Endodermal cell (in vitro differentiated cells): Measurements from ENCODE around the gene ABLIM3. TPM values are rescaled to one million over a fixed set of nuclear protein-coding genes. Genes with fewer than 3 reads are reported as not detected.

ENCODE experiments used
- DNase-seq: peaks from one replicate; pipeline ENCODE4 v3.0.0-alpha.2; 2017
- H3K27ac ChIP-seq: 2 replicates; pipeline ENCODE4 v1.5.1; 2013; ENCODE audit warnings: mild to moderate bottlenecking, low read depth, low read length, moderate library complexity
- H3K27me3 ChIP-seq: 2 replicates; pipeline ENCODE4 v1.6.1; 2013; ENCODE audit warnings: mild to moderate bottlenecking, low read length, moderate library complexity; ENCODE audit not compliant: insufficient read depth, control insufficient read depth, poor library complexity, severe bottlenecking
- H3K36me3 ChIP-seq: 2 replicates; pipeline ENCODE4 v1.7.0; 2013; ENCODE audit warnings: mild to moderate bottlenecking, low read length, moderate library complexity; ENCODE audit not compliant: control insufficient read depth, insufficient read depth
- H3K4me1 ChIP-seq: one replicate; pipeline ENCODE4 v1.7.0; 2013; ENCODE audit warnings: low read length; ENCODE audit not compliant: control insufficient read depth, insufficient read depth
- H3K4me3 ChIP-seq: 2 replicates; pipeline ENCODE4 v1.5.1; 2013; ENCODE audit warnings: mild to moderate bottlenecking, low read length, moderate library complexity
- H3K9ac ChIP-seq: 2 replicates; pipeline ENCODE4 v1.6.1; 2013; ENCODE audit warnings: mild to moderate bottlenecking, low read length, moderate library complexity; ENCODE audit not compliant: poor library complexity, severe bottlenecking; ENCODE audit errors: extremely low read depth
- H3K9me3 ChIP-seq: 2 replicates; pipeline ENCODE4 v1.6.1; 2013; ENCODE audit warnings: mild to moderate bottlenecking, low read length, moderate library complexity; ENCODE audit not compliant: control insufficient read depth
- H3K27ac Mint-ChIP-seq: 2 replicates; pipeline ENCODE4 v1.8.0; 2020; ENCODE audit warnings: mixed read lengths
- H3K27me3 Mint-ChIP-seq: 2 replicates; pipeline ENCODE4 v1.8.0; 2021; ENCODE audit warnings: mild to moderate bottlenecking, mixed read lengths; ENCODE audit not compliant: insufficient read depth
- H3K36me3 Mint-ChIP-seq: 2 replicates; pipeline ENCODE4 v1.8.0; 2020; ENCODE audit warnings: low read depth, mixed read lengths
- H3K4me1 Mint-ChIP-seq: 2 replicates; pipeline ENCODE4 v1.8.0; 2020; ENCODE audit warnings: mixed read lengths
- H3K4me3 Mint-ChIP-seq: 2 replicates; pipeline ENCODE4 v1.8.0; 2020; ENCODE audit warnings: mild to moderate bottlenecking, moderate library complexity, mixed read lengths
- H3K9me3 Mint-ChIP-seq: 2 replicates; pipeline ENCODE4 v1.8.0; 2020; ENCODE audit warnings: mild to moderate bottlenecking, mixed read lengths
- CTCF ChIP-seq: fragments of 200-600 bp; sonication (generic); conservative IDR thresholded peaks from 2 replicates; pipeline ENCODE4 v1.5.0; 2021; ENCODE audit warnings: antibody characterized with exemption, mild to moderate bottlenecking
- WGBS, 2 experiments: methylation state at CpG; one replicate each; pipeline versions ENCODE4 v1.1.5 to v1.1.7; 2013; ENCODE audit warnings: missing lambda C conversion rate in 2 of 2, mixed read lengths in 1 of 2; ENCODE audit not compliant: insufficient coverage in 1 of 2, insufficient read length in 1 of 2; 5-methylcytosine and 5-hydroxymethylcytosine counted together
- total RNA-seq, 2 donors: library from RNA; stranded (reverse); fragmentation: NEBNext Ultra II Directional in 1 of 2; extraction: Animal tissue kit (Norgen Biotek cat#: 25700) in 1 of 2; gene quantifications; 2 replicates in 1 of 2; 3 replicates in 1 of 2; pipeline ENCODE4 v1.2.1, GENCODE V29; 2021

The ABLIM3 gene
- total RNA-seq, 2 donors from 2014 or later = 0.24 to 0.66 TPM

- Histone ChIP-seq H3K4me3 (no peak overlapping the region), H3K27ac (no peak overlapping the region), H3K4me1 (no peaks in the 10 kb centered on the region), H3K9me3 (no peaks in the 10 kb centered on the region), H3K27me3 (peaks cover 71% of the 10 kb centered on the region), H3K36me3 (no peaks in the 10 kb centered on the region), H3K9ac (no peak overlapping the region)
- Mint-ChIP-seq H3K27me3 (peaks cover 54% of the 10 kb centered on the region), H3K9me3 (no peaks in the 10 kb centered on the region), H3K36me3 (no peaks in the 10 kb centered on the region), H3K4me3 (no peak overlapping the region), H3K27ac (no peak overlapping the region), H3K4me1 (no peaks in the 10 kb centered on the region)
- no peak for DNase-seq
- no peak for TF ChIP-seq CTCF
- WGBS, 2 experiments = 84 to 85% methylated on average over 4 to 9 of the region's 10 CpGs
Measured at GRCh38 chr5:149257889-149258705, 116.8 kb downstream of the ABLIM3 start.

GRCh38 chr5:149260761-149261160 lies 119.5 kb downstream of the ABLIM3 start:
- H3K27me3 Mint-ChIP-seq = peaks cover 65% of the 10 kb centered on the region
- DNase-seq = no peak
- 81% methylated on average over 1 of the region's 1 CpG; no CpG with 5 or more reads in 1 of the 2 experiments for WGBS, 2 experiments
- H3K36me3 Mint-ChIP-seq = no peaks in the 10 kb centered on the region
- Histone ChIP-seq H3K4me1 (no peaks in the 10 kb centered on the region), H3K36me3 (no peaks in the 10 kb centered on the region), H3K9ac (no peak overlapping the region), H3K27ac (no peak overlapping the region), H3K27me3 (peaks cover 69% of the 10 kb centered on the region), H3K9me3 (no peaks in the 10 kb centered on the region), H3K4me3 (no peak overlapping the region)
- H3K27ac Mint-ChIP-seq = no peak overlapping the region
- no peaks in the 10 kb centered on the region for H3K4me1 Mint-ChIP-seq
- H3K4me3 Mint-ChIP-seq = no peak overlapping the region
- no peak for TF ChIP-seq CTCF
- H3K9me3 Mint-ChIP-seq = no peaks in the 10 kb centered on the region

GRCh38 chr5:149261246-149261645 lies 120.0 kb downstream of the ABLIM3 start:
- H3K36me3 ChIP-seq = no peaks in the 10 kb centered on the region
- no peaks in the 10 kb centered on the region for H3K4me1 ChIP-seq
- peaks cover 64% of the 10 kb centered on the region for H3K27me3 ChIP-seq
- Mint-ChIP-seq H3K27me3 (peaks cover 62% of the 10 kb centered on the region), H3K4me1 (no peaks in the 10 kb centered on the region), H3K9me3 (no peaks in the 10 kb centered on the region), H3K36me3 (no peaks in the 10 kb centered on the region), H3K27ac (no peak overlapping the region), H3K4me3 (no peak overlapping the region)
- 79 to 86% methylated on average over 7 of the region's 7 CpGs for WGBS, 2 experiments
- no peak overlapping the region for H3K4me3 ChIP-seq
- no peak overlapping the region for H3K9ac ChIP-seq
- H3K27ac ChIP-seq = no peak overlapping the region
- TF ChIP-seq CTCF = no peak
- H3K9me3 ChIP-seq = no peaks in the 10 kb centered on the region
- DNase-seq = no peak
